Calu3 (cell line): Measurements from ENCODE around the gene DLGAP1. TPM values are rescaled to one million over a fixed set of nuclear protein-coding genes. Genes with fewer than 3 reads are reported as not detected.

Source experiments
- BruUV-seq: library from RNA; stranded (reverse); fragments of 400-500 nt; replicated peaks from 2 replicates; lab custom pipeline; 2021; lab: Mats Ljungman, UMichigan
- CTCF ChIA-PET: fragments of 300-600 bp; sonication (Branson Sonifier 250); formaldehyde crosslinking; loops from one replicate; lab custom pipeline; 2022; ENCODE audit warnings: antibody characterized with exemption; lab: Charles Lee
- DNase-seq: peaks from one replicate; pipeline ENCODE4 v3.0.0; 2022
- H3K27ac Mint-ChIP-seq: one replicate; pipeline ENCODE4 v1.8.0; 2022; ENCODE audit warnings: mixed read lengths; ENCODE audit not compliant: unreplicated experiment
- H3K27me3 Mint-ChIP-seq: one replicate; pipeline ENCODE4 v1.8.0; 2022; ENCODE audit warnings: mixed read lengths; ENCODE audit not compliant: unreplicated experiment
- H3K36me3 Mint-ChIP-seq: one replicate; pipeline ENCODE4 v1.8.0; 2022; ENCODE audit warnings: mild to moderate bottlenecking, moderate library complexity, mixed read lengths; ENCODE audit not compliant: insufficient read depth, unreplicated experiment
- H3K4me1 Mint-ChIP-seq: one replicate; pipeline ENCODE4 v1.8.0; 2022; ENCODE audit warnings: mild to moderate bottlenecking, low read depth, mixed read lengths; ENCODE audit not compliant: unreplicated experiment
- H3K4me3 Mint-ChIP-seq: one replicate; pipeline ENCODE4 v1.8.0; 2022; ENCODE audit warnings: mild to moderate bottlenecking, low read depth, moderate library complexity, mixed read lengths; ENCODE audit not compliant: unreplicated experiment
- H3K9me3 Mint-ChIP-seq: one replicate; pipeline ENCODE4 v1.8.0; 2022; ENCODE audit warnings: low read depth, mixed read lengths; ENCODE audit not compliant: unreplicated experiment
- intact Hi-C: fragments of 100-400 bp; cut with micrococcal nuclease; formaldehyde crosslinking; loops from one replicate; pipeline ENCODE4 v1.10.0; 2022; ENCODE audit not compliant: unreplicated experiment
- total RNA-seq: library from RNA; stranded (reverse); gene quantifications from 2 replicates; pipeline ENCODE4 v1.2.3, GENCODE V29; 2022
- TF ChIP-seq, protein P1 (sequence below): fragments of 200-600 bp; IDR thresholded peaks from one replicate; pipeline ENCODE4 v1.8.0; 2022; ENCODE audit warnings: antibody characterized with exemption; ENCODE audit not compliant: unreplicated experiment

DLGAP1 gene
- total RNA-seq, 1 experiment from 2014 or later, result 9.0 TPM

DNA sequence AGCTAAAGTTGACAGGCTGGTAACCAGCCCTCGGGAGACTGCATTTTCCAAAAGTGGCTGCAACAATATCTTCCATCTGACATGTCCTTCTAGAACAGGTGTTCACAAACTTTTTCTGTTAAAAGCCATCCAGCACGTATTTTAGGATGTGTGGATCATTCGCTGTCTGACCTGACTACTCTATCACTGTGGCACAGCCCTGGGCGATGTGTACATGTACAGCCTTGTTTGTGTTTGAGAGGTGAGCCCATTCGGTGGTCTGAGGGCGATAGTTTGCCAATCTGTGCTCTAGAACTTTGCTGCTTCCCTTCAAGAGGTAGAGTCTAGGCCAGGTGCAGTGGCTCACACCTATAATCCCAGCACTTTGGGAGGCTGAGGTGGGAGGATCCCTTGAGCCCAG, 839.0 kb downstream of the DLGAP1 start:
- Mint-ChIP-seq H3K4me1 (peaks cover 61% of the 10 kb centered on the region), H3K9me3 (no peaks in the 10 kb centered on the region), H3K4me3 (no peak overlapping the region), H3K27me3 (no peaks in the 10 kb centered on the region), H3K27ac (peak overlapping the region; percentile 96), H3K36me3 (peaks cover 27% of the 10 kb centered on the region)
- BruUV-seq, result no TSS peak
- CTCF ChIA-PET, result interaction anchor here (0.5 kb wide), 1 partner anchor 711 kb away, joined by 4 read pairs; no protein-coding TSS in a partner anchor
- DNase-seq, result no peak
- intact Hi-C loops, result no loop called here
- TF ChIP-seq, protein P1, sequence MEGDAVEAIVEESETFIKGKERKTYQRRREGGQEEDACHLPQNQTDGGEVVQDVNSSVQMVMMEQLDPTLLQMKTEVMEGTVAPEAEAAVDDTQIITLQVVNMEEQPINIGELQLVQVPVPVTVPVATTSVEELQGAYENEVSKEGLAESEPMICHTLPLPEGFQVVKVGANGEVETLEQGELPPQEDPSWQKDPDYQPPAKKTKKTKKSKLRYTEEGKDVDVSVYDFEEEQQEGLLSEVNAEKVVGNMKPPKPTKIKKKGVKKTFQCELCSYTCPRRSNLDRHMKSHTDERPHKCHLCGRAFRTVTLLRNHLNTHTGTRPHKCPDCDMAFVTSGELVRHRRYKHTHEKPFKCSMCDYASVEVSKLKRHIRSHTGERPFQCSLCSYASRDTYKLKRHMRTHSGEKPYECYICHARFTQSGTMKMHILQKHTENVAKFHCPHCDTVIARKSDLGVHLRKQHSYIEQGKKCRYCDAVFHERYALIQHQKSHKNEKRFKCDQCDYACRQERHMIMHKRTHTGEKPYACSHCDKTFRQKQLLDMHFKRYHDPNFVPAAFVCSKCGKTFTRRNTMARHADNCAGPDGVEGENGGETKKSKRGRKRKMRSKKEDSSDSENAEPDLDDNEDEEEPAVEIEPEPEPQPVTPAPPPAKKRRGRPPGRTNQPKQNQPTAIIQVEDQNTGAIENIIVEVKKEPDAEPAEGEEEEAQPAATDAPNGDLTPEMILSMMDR, result no peak

GRCh38 chr18:3615374-3615985, 839.6 kb downstream of the DLGAP1 start:
- intact Hi-C loops, result no loop called here
- no TSS peak for BruUV-seq
- peaks cover 27% of the 10 kb centered on the region for H3K36me3 Mint-ChIP-seq
- peak overlapping the region; percentile 96 for H3K27ac Mint-ChIP-seq
- H3K4me3 Mint-ChIP-seq, result no peak overlapping the region
- H3K9me3 Mint-ChIP-seq, result no peaks in the 10 kb centered on the region
- peaks cover 58% of the 10 kb centered on the region for H3K4me1 Mint-ChIP-seq
- H3K27me3 Mint-ChIP-seq, result no peaks in the 10 kb centered on the region
- no peak for DNase-seq
- CTCF ChIA-PET, result interaction anchor here (0.5 kb wide), 1 partner anchor 711 kb away, joined by 4 read pairs; no protein-coding TSS in a partner anchor
- TF ChIP-seq, protein P1, result no peak

- H3K9me3 Mint-ChIP-seq, result no peaks in the 10 kb centered on the region
- H3K4me3 Mint-ChIP-seq, result no peak overlapping the region
- CTCF ChIA-PET, result no interaction called here
- peak overlapping the region; percentile 20 for H3K27ac Mint-ChIP-seq
- H3K4me1 Mint-ChIP-seq, result peaks cover 29% of the 10 kb centered on the region
- no peak for DNase-seq
- TF ChIP-seq, protein P1, result no peak
- intact Hi-C loops, result no loop called here
- H3K36me3 Mint-ChIP-seq, result peaks cover 39% of the 10 kb centered on the region
- no TSS peak for BruUV-seq
- H3K27me3 Mint-ChIP-seq, result no peaks in the 10 kb centered on the region
Observed at GRCh38 chr18:3612315-3612714, 842.8 kb downstream of the DLGAP1 start.

DNA sequence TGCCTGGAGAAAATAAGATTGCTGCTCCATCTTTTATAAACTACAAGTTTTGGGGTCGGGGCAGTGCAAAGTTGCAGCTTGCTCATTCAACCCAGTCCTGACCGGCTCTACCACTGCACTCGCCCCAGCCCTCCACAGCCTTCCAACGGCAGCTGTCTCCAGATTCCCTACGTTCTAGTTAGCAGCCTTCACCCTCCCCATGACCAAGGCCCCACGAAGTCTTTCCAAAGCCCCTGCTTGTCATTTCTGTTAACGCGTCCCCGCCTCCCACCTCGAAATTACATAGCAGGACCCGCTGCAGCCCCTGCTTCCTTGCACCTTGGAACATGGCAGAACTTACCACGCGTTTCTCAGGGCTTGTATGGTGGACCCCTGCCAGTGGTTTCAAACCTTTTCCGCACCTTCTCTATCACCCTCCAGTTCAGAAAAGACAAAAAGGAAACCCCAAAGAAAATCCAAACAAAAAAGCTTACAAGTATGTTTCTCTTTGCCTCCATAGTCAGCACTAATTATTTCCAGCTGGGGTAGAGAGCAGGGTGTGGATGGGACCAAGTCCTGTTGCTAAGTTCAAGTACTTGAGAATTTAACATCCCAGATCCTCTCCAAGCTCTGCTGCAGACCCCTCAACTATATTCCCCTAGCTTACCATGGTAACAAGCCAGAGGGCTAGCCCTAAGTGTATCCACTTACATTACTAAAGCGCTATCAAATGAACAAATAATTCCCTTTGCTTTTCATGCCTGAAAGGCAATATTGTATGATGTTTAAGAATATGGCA, 843.6 kb downstream of the DLGAP1 start:
- peak overlapping the region; percentile 20 for H3K27ac Mint-ChIP-seq
- peaks cover 24% of the 10 kb centered on the region for H3K4me1 Mint-ChIP-seq
- CTCF ChIA-PET, result no interaction called here
- no TSS peak for BruUV-seq
- H3K4me3 Mint-ChIP-seq, result no peak overlapping the region
- peaks cover 46% of the 10 kb centered on the region for H3K36me3 Mint-ChIP-seq
- no peak for DNase-seq
- no peaks in the 10 kb centered on the region for H3K9me3 Mint-ChIP-seq
- H3K27me3 Mint-ChIP-seq, result no peaks in the 10 kb centered on the region
- TF ChIP-seq, protein P1, result no peak
- intact Hi-C loops, result no loop called here
